Esophagus (tissue), 2 donors: ENCODE results near the gene LAPTM4A. TPM values are rescaled to one million over a fixed set of nuclear protein-coding genes. Genes with fewer than 3 reads are reported as not detected.

Experiments used
- H3K27ac ChIP-seq, 2 donors: one replicate each; pipeline ENCODE4 v1.5.1; 2013; ENCODE audit warnings: low read depth in 2 of 2, mild to moderate bottlenecking in 2 of 2, inconsistent platforms in 1 of 2, low read length in 1 of 2, moderate library complexity in 1 of 2
- H3K27me3 ChIP-seq, 2 donors: one replicate each; pipeline ENCODE4 v1.6.1; 2013; ENCODE audit warnings: low read length in 2 of 2, control low read depth in 1 of 2, mild to moderate bottlenecking in 1 of 2; ENCODE audit not compliant: insufficient read depth in 2 of 2, control insufficient read depth in 1 of 2
- H3K36me3 ChIP-seq, 2 donors: one replicate each; pipeline ENCODE4 v1.6.1; 2013; ENCODE audit warnings: low read length in 1 of 2; ENCODE audit not compliant: control insufficient read depth in 2 of 2, insufficient read depth in 2 of 2
- H3K4me1 ChIP-seq, 2 donors: one replicate each; pipeline ENCODE4 v1.6.1; 2013; ENCODE audit warnings: low read length in 1 of 2; ENCODE audit not compliant: control insufficient read depth in 2 of 2, insufficient read depth in 2 of 2
- H3K4me3 ChIP-seq, 2 donors: one replicate each; pipeline ENCODE4 v1.5.1; 2013; ENCODE audit warnings: low read length in 2 of 2, mild to moderate bottlenecking in 2 of 2, low read depth in 1 of 2, moderate library complexity in 1 of 2
- H3K9me3 ChIP-seq, 2 donors: one replicate each; pipeline ENCODE4 v1.6.1; 2013; ENCODE audit warnings: mild to moderate bottlenecking in 2 of 2, low read depth in 1 of 2, low read length in 1 of 2, moderate library complexity in 1 of 2; ENCODE audit not compliant: control insufficient read depth in 2 of 2, insufficient read depth in 1 of 2
- WGBS, 2 donors: extraction: QIAGEN DNeasy Blood & Tissue Kit; methylation state at CpG; one replicate each; pipeline ENCODE4 v1.1.7; 2013; 5-methylcytosine and 5-hydroxymethylcytosine counted together
- polyA plus RNA-seq, 2 donors: library from polyadenylated mRNA; stranded (reverse); fragments of 200-250 nt; gene quantifications; one replicate each; pipeline ENCODE4 v1.2.3, GENCODE V29; 2013
- donor health status: healthy with polysubstance abuse.
- donor health status: Bipolar disorder and iron deficiency.

LAPTM4A gene
- polyA plus RNA-seq, 2 donors, result 57.7 to 148 TPM

DNA sequence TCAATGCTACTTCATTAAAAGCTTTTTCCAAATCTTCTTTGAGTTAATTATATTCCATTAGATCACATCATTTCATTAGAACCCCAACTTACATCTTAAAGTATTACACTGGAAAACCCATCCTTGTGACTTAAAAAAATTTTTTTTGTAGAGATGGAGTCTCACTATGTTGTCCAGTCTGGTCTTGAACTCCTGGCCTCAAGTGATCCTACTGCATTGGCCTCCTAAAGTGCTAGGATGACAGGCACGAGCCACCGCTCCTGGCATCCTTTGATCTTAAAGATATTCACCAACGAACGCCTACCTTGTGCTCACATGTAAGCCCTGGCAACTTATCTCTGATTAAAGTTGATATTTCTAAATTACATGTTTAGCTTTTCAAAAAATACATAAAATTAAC lies 6.7 kb downstream of the LAPTM4A start:
- peaks cover 0 to 4% of the 10 kb centered on the region in 2 donors for H3K36me3 ChIP-seq
- no peaks in the 10 kb centered on the region for H3K9me3 ChIP-seq
- H3K4me3 ChIP-seq, result no peak overlapping the region
- 91% methylated on average over 4 of the region's 4 CpGs for WGBS, 2 donors
- no peaks in the 10 kb centered on the region for H3K27me3 ChIP-seq
- no peak overlapping the region for H3K27ac ChIP-seq
- peaks cover 0 to 2% of the 10 kb centered on the region in 2 donors for H3K4me1 ChIP-seq

DNA sequence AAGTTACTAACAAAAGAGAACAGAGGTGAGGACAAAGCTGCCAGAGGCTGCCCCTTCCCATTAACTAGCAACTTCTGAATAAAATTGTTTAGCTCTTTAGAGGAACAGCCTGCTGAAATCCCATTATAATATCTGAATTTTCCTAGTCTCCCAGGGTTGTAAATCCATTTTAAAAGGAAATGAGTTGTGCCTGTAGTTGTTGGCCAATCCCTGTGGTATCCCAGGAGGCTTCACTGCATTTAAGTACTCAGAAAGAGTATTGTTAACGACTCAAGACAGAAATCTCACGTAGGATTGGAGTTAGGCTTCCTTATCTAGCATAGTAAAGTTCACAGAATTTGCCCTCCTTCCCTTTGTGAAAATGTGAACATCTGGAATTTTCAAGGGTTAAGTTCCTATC lies 8.9 kb downstream of the LAPTM4A start:
- WGBS, 2 donors, result 25 to 31% methylated on average over 2 of the region's 2 CpGs
- H3K9me3 ChIP-seq, result no peaks in the 10 kb centered on the region
- no peak overlapping the region for H3K4me3 ChIP-seq
- H3K36me3 ChIP-seq, result peaks cover 0 to 8% of the 10 kb centered on the region in 2 donors
- no peak overlapping the region for H3K27ac ChIP-seq
- peaks cover 0 to 2% of the 10 kb centered on the region in 2 donors for H3K4me1 ChIP-seq
- H3K27me3 ChIP-seq, result no peaks in the 10 kb centered on the region

DNA sequence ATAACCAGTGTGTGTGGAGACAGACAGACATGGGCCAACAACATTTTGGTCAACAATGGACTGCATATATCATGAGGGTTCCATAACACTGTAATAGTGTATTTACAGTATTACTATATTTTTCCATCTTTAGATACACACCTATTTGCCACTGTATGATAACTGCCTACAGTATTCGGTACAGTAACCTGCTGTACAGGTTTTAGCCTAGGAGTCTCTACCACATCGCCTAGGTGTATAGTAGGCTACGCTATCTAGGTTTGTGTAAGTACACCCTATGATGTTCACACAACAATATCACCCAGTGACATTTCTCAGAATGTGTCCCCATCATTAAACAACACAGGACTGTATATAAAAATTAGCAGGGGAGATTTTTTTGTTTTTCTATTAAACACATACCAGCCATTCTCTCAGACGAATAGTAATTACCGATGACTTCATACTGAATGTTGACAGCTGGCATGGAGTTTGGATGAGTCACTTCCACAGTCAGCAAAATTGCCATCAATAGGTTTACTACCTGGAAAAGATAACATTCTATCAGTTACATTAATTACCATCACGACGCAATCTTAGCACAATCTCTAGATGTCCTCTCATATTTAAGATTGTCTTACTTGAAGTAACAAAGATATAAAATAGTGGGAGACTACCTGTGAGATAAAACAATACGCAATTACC lies 10.8 kb downstream of the LAPTM4A start:
- 66% methylated on average over 8 of the region's 8 CpGs for whole genome bisulfite sequencing, 2 donors
- peaks cover 4 to 14% of the 10 kb centered on the region in 2 donors for H3K36me3 ChIP-seq

DNA sequence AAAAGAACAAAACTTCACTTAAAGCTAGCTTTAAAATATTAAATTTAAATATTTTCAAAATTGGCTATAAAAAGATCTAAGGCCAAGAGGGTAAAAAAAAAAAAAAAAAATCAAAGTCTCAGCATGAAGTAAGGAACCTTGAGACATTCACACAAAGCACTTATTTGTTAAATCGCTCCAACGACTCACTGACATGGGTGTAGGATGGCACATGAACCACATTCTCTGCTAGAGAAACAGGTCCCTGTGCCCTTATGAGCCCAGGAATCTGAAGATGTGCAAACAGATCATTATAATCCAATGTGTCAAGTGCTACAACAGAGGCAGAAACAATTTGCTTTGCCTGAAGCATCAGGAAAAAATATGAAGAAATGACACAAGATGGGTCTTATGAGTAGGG lies 13.8 kb downstream of the LAPTM4A start:
- Histone ChIP-seq H3K36me3 (peaks cover 20 to 27% of the 10 kb centered on the region in 2 donors), H3K4me1 (peaks cover 0 to 2% of the 10 kb centered on the region in 2 donors), H3K27me3 (no peaks in the 10 kb centered on the region), H3K9me3 (no peaks in the 10 kb centered on the region), H3K27ac (no peak overlapping the region), H3K4me3 (no peak overlapping the region)
- 76 to 77% methylated on average over 2 of the region's 2 CpGs for WGBS, 2 donors

More for the DNA sequence above, 10.8 kb downstream of the LAPTM4A start:
- Histone ChIP-seq H3K9me3 (no peaks in the 10 kb centered on the region), H3K27ac (no peak overlapping the region), H3K27me3 (no peaks in the 10 kb centered on the region), H3K4me1 (peaks cover 0 to 2% of the 10 kb centered on the region in 2 donors), H3K4me3 (no peak overlapping the region)

DNA sequence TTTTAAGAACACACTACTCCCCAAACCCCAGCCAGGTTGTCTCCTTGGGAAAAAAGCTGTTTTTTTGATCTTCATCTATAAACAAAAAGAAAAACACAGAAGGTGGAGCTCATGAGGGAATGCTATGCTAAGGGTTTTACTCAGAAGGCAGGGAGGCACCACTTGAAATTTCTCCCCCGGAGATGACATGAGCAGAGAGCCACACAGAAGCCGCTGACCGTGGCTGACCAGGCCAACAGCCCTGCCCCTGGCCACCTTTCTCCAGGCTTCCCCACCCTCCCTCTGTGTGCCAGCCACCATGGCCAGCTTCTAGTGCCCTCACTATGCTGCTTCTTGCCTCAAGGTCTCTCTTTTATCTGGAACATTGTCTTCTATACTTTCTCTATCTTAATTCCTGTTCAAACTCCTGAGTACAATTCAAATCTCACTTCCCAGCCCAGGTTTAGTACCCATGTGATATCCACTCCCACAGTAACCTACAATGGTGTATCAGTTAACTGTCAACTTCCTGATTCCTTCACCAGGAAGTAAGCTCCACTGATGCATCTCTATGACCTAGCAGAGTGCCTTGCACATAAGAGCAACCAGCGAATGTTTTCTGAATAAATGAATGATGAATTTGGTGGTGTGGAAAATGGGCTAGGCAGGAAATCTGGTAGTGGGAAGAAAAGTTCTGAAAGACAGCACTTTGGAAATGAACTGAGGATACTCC lies 15.3 kb downstream of the LAPTM4A start:
- Histone ChIP-seq H3K4me3 (no peak overlapping the region), H3K27ac (no peak overlapping the region), H3K9me3 (no peaks in the 10 kb centered on the region), H3K27me3 (no peaks in the 10 kb centered on the region), H3K36me3 (peaks cover 20 to 27% of the 10 kb centered on the region in 2 donors), H3K4me1 (no peaks in the 10 kb centered on the region)
- WGBS, 2 donors, result 73 to 85% methylated on average over 4 of the region's 4 CpGs

DNA sequence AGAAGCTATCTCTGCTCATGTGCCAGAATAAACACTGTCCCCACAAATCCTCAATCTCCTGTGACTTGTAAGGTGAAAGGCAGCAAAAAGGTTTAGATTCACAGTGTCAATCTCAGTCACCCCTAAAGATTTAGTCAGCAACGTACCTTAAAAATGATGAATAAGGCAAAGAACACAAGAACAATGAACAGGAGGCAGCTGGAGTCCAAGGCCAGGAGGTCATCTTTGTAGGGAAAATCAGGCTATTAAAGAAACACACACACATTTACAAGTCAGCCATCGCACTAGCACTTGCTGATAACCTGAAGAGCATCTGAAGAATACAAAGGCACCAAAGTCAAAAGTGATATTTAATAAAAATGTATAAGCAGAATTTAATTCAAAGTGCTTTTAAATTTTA lies 16.6 kb downstream of the LAPTM4A start:
- peaks cover 23 to 27% of the 10 kb centered on the region in 2 donors for H3K36me3 ChIP-seq
- H3K27ac ChIP-seq, result no peak overlapping the region
- H3K4me3 ChIP-seq, result no peak overlapping the region
- 71 to 78% methylated on average over 2 of the region's 2 CpGs for WGBS, 2 donors
- H3K9me3 ChIP-seq, result no peaks in the 10 kb centered on the region
- no peaks in the 10 kb centered on the region for H3K4me1 ChIP-seq
- H3K27me3 ChIP-seq, result no peaks in the 10 kb centered on the region

DNA sequence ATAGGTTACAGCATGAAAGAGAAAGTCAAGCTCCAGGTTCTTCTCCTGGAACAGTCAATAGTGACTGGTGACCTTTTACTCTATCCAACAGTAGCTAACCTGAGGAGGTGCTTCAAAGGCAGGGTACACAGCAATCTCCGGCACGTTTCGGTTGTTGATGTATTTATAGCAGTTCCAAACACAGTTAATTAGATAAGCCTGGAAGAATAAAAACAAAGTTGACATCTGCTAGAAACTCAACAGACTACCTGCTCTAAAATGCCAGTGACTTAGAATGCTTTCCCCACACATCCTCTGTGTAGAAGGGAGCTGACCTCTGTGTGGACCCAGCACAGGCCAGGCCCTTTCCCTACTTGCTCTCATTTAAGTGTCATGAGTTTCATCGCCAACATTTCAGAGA lies 17.2 kb downstream of the LAPTM4A start:
- 74 to 87% methylated on average over 4 of the region's 4 CpGs for WGBS, 2 donors
- Histone ChIP-seq H3K27ac (no peak overlapping the region), H3K4me1 (no peaks in the 10 kb centered on the region), H3K36me3 (peaks cover 23 to 27% of the 10 kb centered on the region in 2 donors), H3K27me3 (no peaks in the 10 kb centered on the region), H3K9me3 (no peaks in the 10 kb centered on the region), H3K4me3 (no peak overlapping the region)

DNA sequence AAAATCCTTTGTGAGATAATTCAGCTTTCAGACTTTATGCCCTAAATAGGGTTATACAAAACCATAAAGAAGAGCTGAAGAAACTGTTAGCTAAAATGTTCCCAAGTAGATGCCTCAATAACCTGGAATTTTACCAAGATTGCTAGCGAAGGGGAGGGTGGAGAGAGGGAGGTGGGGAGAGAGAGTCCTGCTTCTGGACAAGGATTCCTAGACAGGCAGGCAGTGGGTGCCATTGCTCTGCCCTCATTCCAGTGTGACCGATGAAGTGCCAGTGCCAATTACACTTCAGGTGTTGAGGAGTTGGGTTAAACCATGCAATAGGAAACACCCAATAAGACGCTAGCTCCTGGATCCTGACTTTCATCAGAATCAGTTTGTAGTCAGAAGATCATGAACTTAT lies 18.1 kb downstream of the LAPTM4A start:
- no peaks in the 10 kb centered on the region for H3K4me1 ChIP-seq
- H3K27me3 ChIP-seq, result no peaks in the 10 kb centered on the region
- 83 to 84% methylated on average over 3 of the region's 3 CpGs for WGBS, 2 donors
- peaks cover 23 to 24% of the 10 kb centered on the region in 2 donors for H3K36me3 ChIP-seq
- H3K9me3 ChIP-seq, result no peaks in the 10 kb centered on the region
- H3K27ac ChIP-seq, result no peak overlapping the region
- no peak overlapping the region for H3K4me3 ChIP-seq

DNA sequence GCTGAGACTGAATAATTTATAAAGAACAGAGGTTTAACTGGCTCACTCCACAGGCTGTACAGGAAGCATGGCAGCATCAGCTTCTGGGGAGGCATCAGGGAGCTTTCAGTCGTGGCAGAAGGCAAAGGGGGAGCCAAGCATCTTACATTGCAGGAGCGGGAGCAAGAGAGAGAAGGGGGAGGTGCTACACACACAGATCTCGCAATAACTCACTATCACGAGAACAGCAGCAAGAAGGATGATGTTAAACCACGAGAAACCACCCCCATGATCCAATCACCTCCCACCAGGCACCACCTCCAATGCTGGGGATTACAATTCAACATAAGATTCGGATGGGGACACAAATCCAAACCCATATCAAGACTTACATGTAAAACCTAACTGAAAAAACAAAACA lies 21.2 kb downstream of the LAPTM4A start:
- no peak overlapping the region for H3K4me3 ChIP-seq
- peaks cover 16 to 17% of the 10 kb centered on the region in 2 donors for H3K36me3 ChIP-seq
- no peak overlapping the region for H3K27ac ChIP-seq
- H3K9me3 ChIP-seq, result no peaks in the 10 kb centered on the region
- WGBS, 2 donors, result 87 to 95% methylated on average over 6 of the region's 6 CpGs
- no peaks in the 10 kb centered on the region for H3K4me1 ChIP-seq
- no peaks in the 10 kb centered on the region for H3K27me3 ChIP-seq
